HG02885 (cell line): ENCODE data around the gene ADAM17.
"Not testable (repeated sequence)": the region's sequence is repeated elsewhere in the genome, so short reads cannot be mapped to it uniquely, and the experiment has no call there.

Experiments used
- ATAC-seq: cut with Tn5 transposase; IDR thresholded peaks from one replicate; pipeline ENCODE4 v1.9.1; 2021; ENCODE audit warnings: mild to moderate bottlenecking; ENCODE audit not compliant: unreplicated experiment, poor library complexity

ADAM17 gene

GRCh38 chr2:9555297-9556120 lies at the start of gene ADAM17:
Gene ADAM17 (minus strand): TSS chr2:9555830. CDS start chr2:9555605, 225 bp downstream.
- peak; percentile 88 for ATAC-seq

DNA sequence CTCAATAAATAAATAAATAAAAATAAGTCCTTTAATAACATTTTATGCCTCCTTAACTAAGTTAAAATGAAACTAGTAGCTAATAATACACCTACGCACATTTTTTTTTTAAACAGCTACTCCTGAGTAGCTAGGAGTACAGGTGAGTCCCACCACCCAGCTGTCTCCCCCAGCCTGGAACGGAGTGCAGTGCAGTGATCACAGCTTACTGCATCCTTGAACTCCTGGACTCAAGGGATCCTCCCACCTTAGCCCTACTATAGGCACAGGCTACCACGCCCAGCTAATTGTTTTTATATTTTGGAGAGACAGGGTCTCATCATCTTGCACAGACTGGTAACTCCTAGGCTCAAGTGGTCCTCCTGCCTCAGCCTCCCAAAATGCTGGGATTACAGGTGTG lies 46.8 kb upstream of the ADAM17 start:
- ATAC-seq, result no peak

- ATAC-seq, result no peak
These were observed 45.8 kb upstream of the ADAM17 start for GRCh38 chr2:9601397-9601796.

GRCh38 chr2:9599430-9599829 lies 43.8 kb upstream of the ADAM17 start:
- ATAC-seq, result no peak

DNA sequence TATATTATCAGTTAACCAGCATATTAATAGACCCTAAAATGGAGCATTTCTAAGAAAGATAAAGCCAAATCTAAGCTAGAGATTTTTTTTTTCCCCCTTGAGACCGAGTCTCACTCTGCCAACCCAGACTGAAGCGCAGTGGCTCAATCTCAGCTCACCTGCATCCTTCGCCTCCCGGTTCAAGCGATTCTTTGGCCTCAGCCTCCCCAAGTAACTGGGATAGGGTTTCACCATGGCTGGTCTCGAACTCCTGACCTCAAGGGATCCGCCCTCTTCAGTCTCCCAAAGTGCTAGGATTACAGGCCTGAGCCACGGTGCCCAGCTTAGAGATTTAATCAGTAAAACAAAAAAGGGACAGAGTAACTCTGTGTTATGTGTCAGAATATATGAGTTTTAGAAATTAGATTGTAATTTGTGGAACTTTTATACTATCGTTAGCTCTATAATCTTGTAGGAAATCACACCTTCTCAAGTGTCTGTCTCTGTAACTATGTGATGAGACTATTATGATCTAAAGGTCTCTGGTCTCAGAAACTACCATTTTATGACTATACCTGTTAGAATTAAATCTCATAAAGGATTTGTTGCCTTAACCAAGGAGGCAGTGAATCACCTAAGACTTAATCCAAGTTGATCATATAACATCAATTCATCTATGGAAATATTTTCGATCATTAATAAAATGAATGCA lies 41.1 kb upstream of the ADAM17 start:
- ATAC-seq, result no peak

- ATAC-seq, result no peak
These were observed 40.1 kb upstream of the ADAM17 start for GRCh38 chr2:9595746-9596145.

DNA sequence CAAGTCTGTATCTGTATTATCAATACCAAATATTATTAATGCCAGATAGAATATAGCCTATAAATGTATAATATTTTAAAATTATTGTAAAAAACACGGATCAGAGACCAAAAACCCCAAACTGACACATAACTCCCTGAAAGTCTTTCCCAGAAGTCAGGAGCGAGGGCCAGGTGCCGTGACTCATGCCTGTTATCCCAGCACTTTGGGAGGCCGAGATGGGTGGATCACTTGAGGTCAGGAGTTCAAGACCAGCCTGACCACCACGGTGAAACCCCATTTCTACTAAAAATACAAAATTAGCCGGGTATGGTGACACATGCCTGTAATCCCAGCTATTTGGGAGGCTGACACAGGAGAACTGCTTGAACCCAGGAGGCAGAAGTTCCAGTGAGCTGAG lies 39.6 kb upstream of the ADAM17 start:
- ATAC-seq, result not testable (repeated sequence)

DNA sequence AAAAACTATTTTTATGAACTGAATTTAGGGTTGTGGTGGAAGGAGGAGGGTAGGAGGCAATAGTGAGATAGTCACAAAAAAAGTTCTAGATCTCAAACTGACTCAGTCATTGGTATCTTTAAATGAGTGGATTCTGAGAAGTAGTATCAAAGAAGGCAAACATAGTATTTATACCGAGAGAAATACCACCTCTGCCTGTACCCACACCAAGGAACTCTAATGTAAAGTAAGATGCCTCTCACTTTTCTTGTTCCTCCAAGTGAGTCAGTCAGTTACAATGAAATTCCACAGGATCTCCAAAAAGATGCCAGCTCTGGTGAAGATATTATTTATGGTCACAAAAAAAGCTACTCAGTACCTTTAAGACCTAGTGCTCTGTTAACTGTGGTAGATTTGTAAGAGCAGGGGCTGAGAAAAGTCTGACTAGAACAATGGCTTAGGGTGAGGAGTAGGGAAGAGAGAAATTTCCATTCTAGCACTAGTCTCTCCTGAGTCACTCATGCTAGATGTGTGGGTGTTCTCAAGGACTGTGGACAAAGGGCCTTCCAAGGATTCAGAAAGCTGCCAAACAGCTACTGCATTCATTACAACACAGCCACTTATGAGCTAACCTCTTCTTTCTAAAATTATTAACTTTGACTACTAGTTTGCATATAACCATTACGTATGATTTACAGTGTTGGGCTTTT lies 38.9 kb upstream of the ADAM17 start:
- ATAC-seq, result no peak

- no peak for ATAC-seq
These were observed 38.3 kb upstream of the ADAM17 start for GRCh38 chr2:9593925-9594324.

DNA sequence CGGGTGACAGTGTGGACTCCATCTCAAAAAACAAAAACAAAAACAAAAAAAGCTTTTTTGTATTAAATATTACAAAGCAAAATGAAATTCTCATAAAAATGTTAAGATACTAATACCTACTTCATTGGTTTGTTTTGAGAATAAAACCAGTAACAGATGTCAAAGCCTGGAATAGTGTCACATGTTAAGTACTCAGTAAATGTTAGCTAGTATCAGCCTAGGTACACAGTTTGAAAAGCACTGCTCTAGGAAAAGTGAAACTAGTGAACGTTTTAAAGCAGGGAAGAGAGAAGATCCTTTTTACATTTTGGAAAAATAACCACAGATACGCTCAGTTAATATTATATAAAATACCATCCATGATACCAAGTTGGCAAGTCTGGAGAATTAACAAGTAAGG lies 37.1 kb upstream of the ADAM17 start:
- ATAC-seq, result no peak

DNA sequence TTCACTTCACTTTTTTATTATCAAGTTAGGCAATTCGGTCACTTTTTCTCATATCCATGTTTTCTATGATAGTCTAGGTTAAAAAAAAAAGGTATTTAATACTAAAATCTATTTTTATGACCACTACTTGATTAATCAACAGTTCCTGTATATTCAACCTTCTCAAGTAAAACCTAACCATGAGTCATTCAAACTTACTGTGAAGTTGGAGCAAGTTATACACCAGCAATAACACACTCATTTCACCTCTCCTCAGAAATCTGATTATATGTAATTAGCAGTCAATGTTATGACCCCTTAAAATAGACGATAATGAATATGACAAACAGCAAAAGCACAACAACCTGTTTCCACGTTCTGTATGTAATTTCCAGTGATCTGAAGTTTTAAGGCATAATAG lies 35.0 kb upstream of the ADAM17 start:
- ATAC-seq, result no peak

GRCh38 chr2:9586465-9586864 lies 30.8 kb upstream of the ADAM17 start:
- no peak for ATAC-seq

GRCh38 chr2:9585486-9585885 lies 29.9 kb upstream of the ADAM17 start:
- ATAC-seq, result no peak

DNA sequence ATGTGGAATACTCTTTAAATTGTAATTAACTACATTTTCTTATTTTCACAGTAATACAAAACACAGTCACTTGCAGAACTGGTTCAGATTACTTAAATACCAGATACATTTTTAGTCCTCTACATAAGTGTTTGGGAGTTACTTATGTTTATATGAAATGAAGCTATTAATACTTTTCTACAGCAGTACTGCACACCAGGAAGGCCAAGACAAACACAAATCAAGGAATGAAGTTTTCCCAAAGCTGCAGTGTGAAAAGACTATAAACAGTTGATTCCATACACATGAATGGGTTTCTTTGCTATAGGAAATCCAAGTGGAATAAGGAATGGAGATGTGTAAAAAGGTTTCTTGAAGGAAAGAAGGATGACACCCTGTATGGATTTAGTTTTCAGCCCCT lies 29.3 kb upstream of the ADAM17 start:
- ATAC-seq, result not testable (repeated sequence)

DNA sequence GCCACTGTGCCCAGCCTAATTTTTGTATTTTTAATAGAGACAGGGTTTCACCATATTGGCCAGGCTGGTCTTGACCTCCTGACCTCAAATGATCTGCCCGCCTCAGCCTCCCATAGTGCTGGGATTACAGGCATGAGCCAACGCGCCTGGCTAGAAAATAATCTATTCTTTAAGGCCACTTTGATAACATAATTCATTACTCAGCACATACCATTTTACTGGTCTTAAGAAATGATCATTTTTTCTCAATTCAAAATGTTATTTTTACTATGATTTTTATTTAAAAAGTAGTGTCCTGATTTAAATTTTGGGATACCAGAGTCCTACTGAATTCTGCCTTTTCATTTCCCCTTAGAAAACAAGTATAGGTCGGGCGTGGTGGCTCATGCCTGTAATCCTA lies 27.0 kb upstream of the ADAM17 start:
- no peak for ATAC-seq

GRCh38 chr2:9578467-9579235 lies 23.0 kb upstream of the ADAM17 start:
- ATAC-seq, result no peak

GRCh38 chr2:9574331-9574730 lies 18.7 kb upstream of the ADAM17 start:
- no peak for ATAC-seq

- ATAC-seq, result no peak
These were observed 18.2 kb upstream of the ADAM17 start for GRCh38 chr2:9573840-9574239.

- no peak for ATAC-seq
These were observed 17.5 kb upstream of the ADAM17 start for GRCh38 chr2:9573013-9573720.
